Renal cortex interstitium (tissue), 15 donors: ENCODE results near the gene LY6G5B. TPM values are rescaled to one million over a fixed set of nuclear protein-coding genes. Genes with fewer than 3 reads are reported as not detected.

Source experiments
- DNase-seq, 11 donors: peaks; one replicate each; pipeline ENCODE4 v3.0.0-alpha.2; 2013; ENCODE audit warnings: low read depth in 9 of 11, low spot score in 4 of 11; ENCODE audit errors: extremely low read depth in 1 of 11
- long read RNA-seq, 16 experiments: transcript quantifications; one replicate each; lab custom pipeline, GENCODE V29; 2026
- polyA plus RNA-seq, 3 donors: library from polyadenylated mRNA; unstranded; fragments of 120-200 nt; gene quantifications; one replicate each; pipeline ENCODE4 v1.2.1, GENCODE V29; 2013; ENCODE audit not compliant: insufficient read length in 3 of 3

LY6G5B gene
- 10 to 100 TPM; 22.8 to 30.6 (median 25.3) TPM for polyA plus RNA-seq
- long read RNA-seq, donor 1, partial matches to known transcripts: 0 of 3 reads
- long read RNA-seq, donor 1, other reads (novel, unspliced or antisense): 0 of 3 reads
- long read RNA-seq, donor 2, partial matches to known transcripts: 0 of 1 reads
- long read RNA-seq, donor 2, other reads (novel, unspliced or antisense): 0 of 1 reads
- long read RNA-seq, donor 3, partial matches to known transcripts: 0 of 1 reads
- long read RNA-seq, donor 3, other reads (novel, unspliced or antisense): 0 of 1 reads
- long read RNA-seq, donor 4, transcript LY6G5B-208 (2 exons, 1,505 nt): major isoform, 5 of 5 reads
- long read RNA-seq, donor 4, partial matches to known transcripts: 0 of 5 reads
- long read RNA-seq, donor 4, other reads (novel, unspliced or antisense): 0 of 5 reads
- long read RNA-seq, donor 5: 0 reads
- long read RNA-seq, donor 6, transcript LY6G5B-208 (2 exons, 1,505 nt): major isoform, 7 of 7 reads
- long read RNA-seq, donor 6, partial matches to known transcripts: 0 of 7 reads
- long read RNA-seq, donor 6, other reads (novel, unspliced or antisense): 0 of 7 reads
- long read RNA-seq, donor 7, partial matches to known transcripts: 0 of 4 reads
- long read RNA-seq, donor 7, other reads (novel, unspliced or antisense): 0 of 4 reads
- long read RNA-seq, donor 8: 0 reads
- long read RNA-seq, donor 9, partial matches to known transcripts: 0 of 1 reads
- long read RNA-seq, donor 9, other reads (novel, unspliced or antisense): 0 of 1 reads
- long read RNA-seq, donor 10, partial matches to known transcripts: 0 of 1 reads
- long read RNA-seq, donor 10, other reads (novel, unspliced or antisense): 0 of 1 reads
- long read RNA-seq, donor 11, partial matches to known transcripts: 0 of 1 reads
- long read RNA-seq, donor 11, other reads (novel, unspliced or antisense): 0 of 1 reads
- long read RNA-seq, donor 12: 0 reads
- long read RNA-seq, donor 13: 0 reads
- long read RNA-seq, donor 14, partial matches to known transcripts: 0 of 2 reads
- long read RNA-seq, donor 14, other reads (novel, unspliced or antisense): 0 of 2 reads
- long read RNA-seq, donor 15, transcript LY6G5B-208 (2 exons, 1,505 nt): major isoform, 5 of 5 reads
- long read RNA-seq, donor 15, partial matches to known transcripts: 0 of 5 reads
- long read RNA-seq, donor 15, other reads (novel, unspliced or antisense): 0 of 5 reads
- long read RNA-seq, donor 16, transcript LY6G5B-208 (2 exons, 1,505 nt): major isoform, 8 of 8 reads
- long read RNA-seq, donor 16, partial matches to known transcripts: 0 of 8 reads
- long read RNA-seq, donor 16, other reads (novel, unspliced or antisense): 0 of 8 reads

GRCh38 chr6:31669676-31670075, at the start of gene LY6G5B:
TSS of gene LY6G5B (plus strand) at chr6:31669976. CDS start at chr6:31670951, 975 bp downstream.
- DNase-seq: no peak

GRCh38 chr6:31620586-31621319, 49.0 kb upstream of the LY6G5B start, which contains the start of gene PRRC2A:
TSS of gene PRRC2A (plus strand) at chr6:31620715. CDS start at chr6:31622790, 2,075 bp downstream.
- peak in 9 of 11 donors; percentile 28 to 75 (median 58) for DNase-seq

- DNase-seq: no peak
Measured at GRCh38 chr6:31621320-31621939, 48.3 kb upstream of the LY6G5B start.

- DNase-seq: no peak
Measured at GRCh38 chr6:31621991-31622390, 47.8 kb upstream of the LY6G5B start.

- no peak for DNase-seq
Measured at GRCh38 chr6:31622684-31623091, 47.1 kb upstream of the LY6G5B start.

- DNase-seq: no peak
Measured at GRCh38 chr6:31624070-31624469, 45.7 kb upstream of the LY6G5B start.

- no peak for DNase-seq
Measured at GRCh38 chr6:31626952-31627351, 42.8 kb upstream of the LY6G5B start.

- DNase-seq: no peak
Measured at GRCh38 chr6:31627690-31628287, 42.0 kb upstream of the LY6G5B start.

- DNase-seq: no peak
Measured at GRCh38 chr6:31629014-31629413, 40.8 kb upstream of the LY6G5B start.

- DNase-seq: no peak
Measured at GRCh38 chr6:31630177-31630934, 39.4 kb upstream of the LY6G5B start.

GRCh38 chr6:31631209-31631608, 38.6 kb upstream of the LY6G5B start:
- DNase-seq: no peak

- no peak for DNase-seq
Measured at GRCh38 chr6:31631681-31632278, 38.0 kb upstream of the LY6G5B start.

- DNase-seq: no peak
Measured at GRCh38 chr6:31632279-31632946, 37.4 kb upstream of the LY6G5B start.

- no peak for DNase-seq
Measured at GRCh38 chr6:31633447-31633846, 36.3 kb upstream of the LY6G5B start.

- no peak for DNase-seq
Measured at GRCh38 chr6:31634131-31634530, 35.6 kb upstream of the LY6G5B start.
